GM19463 (cell line): Measurements from ENCODE around the gene P3H3.
"Not testable (repeated sequence)": the region's sequence is repeated elsewhere in the genome, so short reads cannot be mapped to it uniquely, and the experiment has no call there.

ENCODE experiments used
- ATAC-seq: cut with Tn5 transposase; IDR thresholded peaks from one replicate; pipeline ENCODE4 v1.9.1; 2021; ENCODE audit warnings: mild to moderate bottlenecking, moderate library complexity; ENCODE audit not compliant: unreplicated experiment

The P3H3 gene

GRCh38 chr12:6865307-6865706 lies 37.1 kb downstream of the P3H3 start:
- not testable (repeated sequence) for ATAC-seq

- no peak for ATAC-seq
Measured at GRCh38 chr12:6866163-6866919, 38.1 kb downstream of the P3H3 start.

- peak; percentile 13 for ATAC-seq
Measured at GRCh38 chr12:6866920-6867412, 38.8 kb downstream of the P3H3 start.

GRCh38 chr12:6867413-6868210 lies 39.4 kb downstream of the P3H3 start, which contains the start of gene TPI1:
TPI1 (plus strand) TSS chr12:6867531; CDS start chr12:6867567, 36 bp downstream.
- ATAC-seq = peak; percentile 68

GRCh38 chr12:6868211-6869048 lies 40.2 kb downstream of the P3H3 start:
- no peak for ATAC-seq

- ATAC-seq = no peak
Measured at GRCh38 chr12:6869049-6870021, 41.1 kb downstream of the P3H3 start.

- not testable (repeated sequence) for ATAC-seq
Measured at GRCh38 chr12:6870304-6870703, 42.1 kb downstream of the P3H3 start.

GRCh38 chr12:6871052-6871957 lies 43.1 kb downstream of the P3H3 start:
- no peak for ATAC-seq

- ATAC-seq = no peak
Measured at GRCh38 chr12:6872073-6873048, 44.2 kb downstream of the P3H3 start.

GRCh38 chr12:6873094-6874014 lies 45.1 kb downstream of the P3H3 start, which contains the start of gene SPSB2:
SPSB2 (minus strand) TSS chr12:6873303; CDS start chr12:6872901, 402 bp downstream.
- peak; percentile 77 for ATAC-seq

- ATAC-seq = not testable (repeated sequence)
Measured at GRCh38 chr12:6874015-6874368, 45.8 kb downstream of the P3H3 start.

GRCh38 chr12:6879824-6880223 lies 51.6 kb downstream of the P3H3 start:
- ATAC-seq = not testable (repeated sequence)

- no peak for ATAC-seq
Measured at GRCh38 chr12:6883252-6883651, 55.0 kb downstream of the P3H3 start.

GRCh38 chr12:6883683-6884082 lies 55.5 kb downstream of the P3H3 start:
- ATAC-seq = no peak

GRCh38 chr12:6884539-6884938 lies 56.3 kb downstream of the P3H3 start:
- no peak for ATAC-seq

- ATAC-seq = not testable (repeated sequence)
Measured at GRCh38 chr12:6886206-6886999, 58.2 kb downstream of the P3H3 start.
